ENCODE results near the gene TBC1D22B.

Gene TBC1D22B

GRCh38 chr6:37362101-37362828 lies 104.7 kb downstream of the TBC1D22B start:
- no peak for TF ChIP-seq CTCF (IDR thresholded peaks at IDR 0.05; ENCODE audit: poor library complexity, severe bottlenecking)
- H3K4me1 ChIP-seq (ENCODE audit: insufficient read depth, poor library complexity, severe bottlenecking): no peaks in the 10 kb centered on the region
- H3K27me3 ChIP-seq (ENCODE audit: insufficient read depth, poor library complexity, severe bottlenecking): no peaks in the 10 kb centered on the region
- no peaks in the 10 kb centered on the region for H3K9me3 ChIP-seq (ENCODE audit: severe bottlenecking)
- peaks cover 53% of the 10 kb centered on the region for H3K36me3 ChIP-seq (ENCODE audit: low read depth)
- ATAC-seq (ENCODE audit: low read depth): no peak
- H3K27ac ChIP-seq (ENCODE audit: poor library complexity, severe bottlenecking): no peak overlapping the region
- no peak for DNase-seq (ENCODE audit: low spot score)
- H3K4me3 ChIP-seq (ENCODE audit: severe bottlenecking): no peak overlapping the region

GRCh38 chr6:37365791-37366190 lies 108.2 kb downstream of the TBC1D22B start:
- Histone ChIP-seq H3K4me3 (ENCODE audit: severe bottlenecking) (no peak overlapping the region), H3K9me3 (ENCODE audit: severe bottlenecking) (no peaks in the 10 kb centered on the region), H3K4me1 (ENCODE audit: insufficient read depth, poor library complexity, severe bottlenecking) (no peaks in the 10 kb centered on the region), H3K36me3 (ENCODE audit: low read depth) (peaks cover 54% of the 10 kb centered on the region), H3K27me3 (ENCODE audit: insufficient read depth, poor library complexity, severe bottlenecking) (no peaks in the 10 kb centered on the region), H3K27ac (ENCODE audit: poor library complexity, severe bottlenecking) (no peak overlapping the region)
- DNase-seq (ENCODE audit: low spot score) (no peak), ATAC-seq (ENCODE audit: low read depth) (0 out of 3 replicates have a peak, but pooled peaks have one; percentile 45)
- peak; percentile 31 for TF ChIP-seq CTCF (IDR thresholded peaks at IDR 0.05; ENCODE audit: poor library complexity, severe bottlenecking)

GRCh38 chr6:37366910-37367309 lies 109.3 kb downstream of the TBC1D22B start:
- DNase-seq (ENCODE audit: low spot score) (no peak), ATAC-seq (ENCODE audit: low read depth) (no peak)
- TF ChIP-seq CTCF (IDR thresholded peaks at IDR 0.05; ENCODE audit: poor library complexity, severe bottlenecking): no peak
- H3K27me3 ChIP-seq (ENCODE audit: insufficient read depth, poor library complexity, severe bottlenecking): no peaks in the 10 kb centered on the region
- no peaks in the 10 kb centered on the region for H3K9me3 ChIP-seq (ENCODE audit: severe bottlenecking)
- H3K4me1 ChIP-seq (ENCODE audit: insufficient read depth, poor library complexity, severe bottlenecking): no peaks in the 10 kb centered on the region
- H3K4me3 ChIP-seq (ENCODE audit: severe bottlenecking): no peak overlapping the region
- peaks cover 50% of the 10 kb centered on the region for H3K36me3 ChIP-seq (ENCODE audit: low read depth)
- H3K27ac ChIP-seq (ENCODE audit: poor library complexity, severe bottlenecking): no peak overlapping the region

- H3K4me3 ChIP-seq (ENCODE audit: severe bottlenecking): no peak overlapping the region
- H3K4me1 ChIP-seq (ENCODE audit: insufficient read depth, poor library complexity, severe bottlenecking): no peaks in the 10 kb centered on the region
- H3K27me3 ChIP-seq (ENCODE audit: insufficient read depth, poor library complexity, severe bottlenecking): no peaks in the 10 kb centered on the region
- no peak for TF ChIP-seq CTCF (IDR thresholded peaks at IDR 0.05; ENCODE audit: poor library complexity, severe bottlenecking)
- DNase-seq (ENCODE audit: low spot score): no peak
- H3K36me3 ChIP-seq (ENCODE audit: low read depth): peaks cover 42% of the 10 kb centered on the region
- no peaks in the 10 kb centered on the region for H3K9me3 ChIP-seq (ENCODE audit: severe bottlenecking)
- no peak overlapping the region for H3K27ac ChIP-seq (ENCODE audit: poor library complexity, severe bottlenecking)
- no peak for ATAC-seq (ENCODE audit: low read depth)
Observed at GRCh38 chr6:37368961-37369320, 111.4 kb downstream of the TBC1D22B start.
